HepG2 (cell line): ENCODE data around the gene SLC6A9. TPM values are rescaled to one million over a fixed set of nuclear protein-coding genes. Genes with fewer than 3 reads are reported as not detected.

Experiments
- ATF6 ChIP-seq: sonication (generic); formaldehyde crosslinking; conservative IDR thresholded peaks from 2 replicates; pipeline ENCODE4 v1.4.0; 2020; ENCODE audit warnings: missing genetic modification reagents
- ESRRA ChIP-seq: sonication (generic); formaldehyde crosslinking; IDR thresholded peaks from 2 replicates; pipeline ENCODE4 v1.5.1; 2020; ENCODE audit warnings: mild to moderate bottlenecking, low read depth, missing genetic modification reagents
- FOSL2 ChIP-seq: sonication (generic); formaldehyde crosslinking; IDR thresholded peaks from 2 replicates; pipeline ENCODE4 v1.4.0; 2020; ENCODE audit warnings: missing genetic modification reagents
- GATAD2A ChIP-seq: IDR thresholded peaks from 2 replicates; pipeline ENCODE4 v1.6.1; 2016
- HES4 ChIP-seq: sonication (generic); formaldehyde crosslinking; IDR thresholded peaks from 2 replicates; pipeline ENCODE4 v1.9.0; 2021; ENCODE audit warnings: mild to moderate bottlenecking, missing genetic modification reagents, borderline replicate concordance
- HMGXB4 ChIP-seq, 2 experiments: sonication (generic) in 1 of 2; formaldehyde crosslinking in 1 of 2; IDR thresholded peaks; 2 replicates each; pipeline versions ENCODE4 v1.4.0 to v1.6.1; 2018 to 2020; ENCODE audit warnings: missing genetic modification reagents in 2 of 2, borderline replicate concordance in 1 of 2, low read depth in 1 of 2, mild to moderate bottlenecking in 1 of 2, missing biosample characterization in 1 of 2
- MBD4 ChIP-seq: IDR thresholded peaks from 2 replicates; pipeline ENCODE4 v1.6.1; 2012; ENCODE audit warnings: low read length, inconsistent platforms, borderline replicate concordance
- NFAT5 ChIP-seq: sonication (generic); formaldehyde crosslinking; IDR thresholded peaks from 2 replicates; pipeline ENCODE4 v1.4.0; 2020; ENCODE audit warnings: missing genetic modification reagents
- NFIB ChIP-seq: sonication (generic); formaldehyde crosslinking; IDR thresholded peaks from 2 replicates; pipeline ENCODE4 v1.9.0; 2021; ENCODE audit warnings: missing genetic modification reagents, mild to moderate bottlenecking, borderline replicate concordance
- NPAS2 ChIP-seq: sonication (generic); formaldehyde crosslinking; IDR thresholded peaks from 2 replicates; pipeline ENCODE4 v1.8.0; 2022; ENCODE audit warnings: mild to moderate bottlenecking, missing genetic modification reagents, borderline replicate concordance
- PATZ1 ChIP-seq: sonication (generic); formaldehyde crosslinking; IDR thresholded peaks from 2 replicates; pipeline ENCODE4 v1.4.0; 2020; ENCODE audit warnings: missing genetic modification reagents
- RFXANK ChIP-seq: IDR thresholded peaks from 2 replicates; pipeline ENCODE4 v1.6.1; 2016
- TSC22D2 ChIP-seq: sonication (generic); formaldehyde crosslinking; IDR thresholded peaks from 2 replicates; pipeline ENCODE4 v1.5.1; 2020; ENCODE audit warnings: missing genetic modification reagents, mild to moderate bottlenecking, borderline replicate concordance
- ZNF235 ChIP-seq: sonication (generic); formaldehyde crosslinking; IDR thresholded peaks from 2 replicates; pipeline ENCODE4 v1.8.1; 2023; ENCODE audit warnings: mild to moderate bottlenecking, missing genetic modification reagents, borderline replicate concordance
- ZNF326 ChIP-seq: sonication (generic); formaldehyde crosslinking; IDR thresholded peaks from 2 replicates; pipeline ENCODE4 v1.4.0; 2020; ENCODE audit warnings: missing genetic modification reagents, borderline replicate concordance
- ZNF572 ChIP-seq: sonication (generic); formaldehyde crosslinking; IDR thresholded peaks from 2 replicates; pipeline ENCODE4 v1.5.1; 2020; ENCODE audit warnings: mild to moderate bottlenecking, missing genetic modification reagents
- ZNF670 ChIP-seq: sonication (generic); formaldehyde crosslinking; IDR thresholded peaks from 2 replicates; pipeline ENCODE4 v1.8.0; 2022; ENCODE audit warnings: mild to moderate bottlenecking, missing genetic modification reagents, borderline replicate concordance
- ZNF766 ChIP-seq: sonication (generic); formaldehyde crosslinking; IDR thresholded peaks from 2 replicates; pipeline ENCODE4 v1.5.0; 2020; ENCODE audit warnings: missing genetic modification reagents, borderline replicate concordance
- polyA plus RNA-seq, 8 experiments: library from polyadenylated mRNA; depleted of rRNA in 3 of 8; stranded (reverse) in 7 of 8; unstranded in 1 of 8; fragments of >200 nt; fragmentation: Illumina TruSeq in 4 of 8; extraction: Trizol in 4 of 8; gene quantifications; 2 replicates each; pipeline versions ENCODE4 v1.2.1 to v1.2.3, GENCODE V29; 2011 to 2016; ENCODE audit warnings: low read depth in 4 of 8, missing spikeins in 1 of 8, mixed read lengths in 1 of 8; ENCODE audit not compliant: insufficient read depth in 1 of 8
- total RNA-seq, 5 experiments: library from RNA; depleted of rRNA; stranded (reverse); fragments of >200 nt; fragmentation: Illumina TruSeq; extraction: Trizol; gene quantifications; 2 replicates each; pipeline ENCODE4 v1.2.3, GENCODE V29; 2016; ENCODE audit warnings: low read depth in 1 of 5

SLC6A9 gene
- total and polyA plus RNA-seq, 2 of the 13 experiments (the other 11 are each of a cell fraction or from before 2014, with no cell fraction given), result 8.5 to 9.9 TPM

GRCh38 chr1:44029911-44030604 lies 1.2 kb downstream of the SLC6A9 start (continued):
- TF ChIP-seq NFAT5 (CRISPR knock-in tag), result peak; percentile 88
- no peak for TF ChIP-seq ZNF326 (CRISPR knock-in tag)
- no peak for TF ChIP-seq FOSL2 (CRISPR knock-in tag)
- no peak for TF ChIP-seq RFXANK
- TF ChIP-seq HES4 (CRISPR knock-in tag), result no peak
- no peak for TF ChIP-seq ZNF766 (CRISPR knock-in tag)
- no peak for TF ChIP-seq MBD4
- no peak for TF ChIP-seq GATAD2A (CRISPR knock-in tag)
- TF ChIP-seq NPAS2 (CRISPR knock-in tag), result no peak
- peak; percentile 31; the same call in 1 of the 2 replicates for TF ChIP-seq PATZ1 (CRISPR knock-in tag)
- peak; percentile 1 to 4; a peak in 1 of 4 replicates for TF ChIP-seq HMGXB4 (CRISPR knock-in tag; IDR thresholded peaks at IDR 0.05; ENCODE audit: borderline replicate concordance in 1 of 2, low read depth in 1 of 2)
- TF ChIP-seq ZNF572 (CRISPR knock-in tag), result no peak
- TF ChIP-seq ZNF670 (CRISPR knock-in tag), result 0 out of 2 replicates have a peak, but pooled peaks have one; percentile 32
- TF ChIP-seq ESRRA (CRISPR knock-in tag), result no peak
- TF ChIP-seq ATF6 (CRISPR knock-in tag), result no peak
- no peak for TF ChIP-seq ZNF235 (CRISPR knock-in tag)
- TF ChIP-seq TSC22D2, result no peak
- TF ChIP-seq NFIB (CRISPR knock-in tag), result no peak
